Neural cell (in vitro differentiated cells): ENCODE data around the gene ERICH2. TPM values are rescaled to one million over a fixed set of nuclear protein-coding genes. Genes with fewer than 3 reads are reported as not detected.

ENCODE experiments used
- H2AFZ ChIP-seq: fragments of 200-600, 300-800 bp; sonication (generic), shearing (Covaris generic); 2 replicates; pipeline ENCODE4 v1.6.0; 2014; ENCODE audit warnings: low read depth, mild to moderate bottlenecking, antibody characterized with exemption, low read length, moderate library complexity
- H3F3A ChIP-seq: fragments of 200-600 bp; shearing (Covaris generic); 2 replicates; pipeline ENCODE4 v1.6.1; 2016; ENCODE audit warnings: mild to moderate bottlenecking, moderate library complexity, mixed read lengths, antibody characterized with exemption, low read length; ENCODE audit not compliant: insufficient read depth, poor library complexity, severe bottlenecking
- H3K27ac ChIP-seq: fragments of 200-600, 300-800 bp; sonication (generic), shearing (Covaris generic); 2 replicates; pipeline ENCODE4 v1.5.1; 2014; ENCODE audit warnings: mild to moderate bottlenecking, low read length, moderate library complexity
- H3K27me3 ChIP-seq: fragments of 300-800, 200-600 bp; sonication (generic), shearing (Covaris generic); 2 replicates; pipeline ENCODE4 v1.6.0; 2014; ENCODE audit warnings: mild to moderate bottlenecking, low read depth, low read length, moderate library complexity; ENCODE audit not compliant: insufficient read depth
- H3K36me3 ChIP-seq: fragments of 300-800, 200-600 bp; sonication (generic), shearing (Covaris generic); 2 replicates; pipeline ENCODE4 v1.5.1; 2014; ENCODE audit warnings: mild to moderate bottlenecking, antibody characterized with exemption, low read length, moderate library complexity; ENCODE audit not compliant: insufficient read depth
- H3K4me2 ChIP-seq: fragments of 300-800, 200-600 bp; sonication (generic), shearing (Covaris generic); 2 replicates; pipeline ENCODE4 v1.6.0; 2014; ENCODE audit warnings: mild to moderate bottlenecking, low read length
- H3K4me3 ChIP-seq: fragments of 300-800, 200-600 bp; sonication (generic), shearing (Covaris generic); 2 replicates; pipeline ENCODE4 v1.5.1; 2014; ENCODE audit warnings: mild to moderate bottlenecking, low read length, moderate library complexity
- H3K79me2 ChIP-seq: fragments of 200-600 bp; shearing (Covaris generic); replicated peaks from 2 replicates; pipeline ENCODE4 v1.6.0; 2014; ENCODE audit warnings: mild to moderate bottlenecking, low read length, moderate library complexity; ENCODE audit not compliant: insufficient read depth
- H3K9ac ChIP-seq: fragments of 300-800, 200-600 bp; sonication (generic), shearing (Covaris generic); 2 replicates; pipeline ENCODE4 v1.6.1; 2016; ENCODE audit warnings: mild to moderate bottlenecking, low read length, mixed read lengths
- H3K9me2 ChIP-seq: fragments of 200-600 bp; shearing (Covaris generic); 2 replicates; pipeline ENCODE4 v1.6.1; 2016; ENCODE audit warnings: mild to moderate bottlenecking, low read length, mixed read lengths; ENCODE audit not compliant: insufficient read depth
- H3K9me3 ChIP-seq: fragments of 200-600, 300-800 bp; sonication (generic), shearing (Covaris generic); 2 replicates; pipeline ENCODE4 v1.6.1; 2016; ENCODE audit warnings: mild to moderate bottlenecking, mixed run types, low read length, moderate library complexity, mixed read lengths
- H4K20me1 ChIP-seq: fragments of 200-600 bp; shearing (Covaris generic); 2 replicates; pipeline ENCODE4 v1.6.1; 2016; ENCODE audit warnings: mild to moderate bottlenecking, mixed run types; ENCODE audit not compliant: insufficient read depth
- EP300 ChIP-seq: fragments of 450-650 bp; conservative IDR thresholded peaks from 2 replicates; pipeline ENCODE4 v1.6.1; 2014; ENCODE audit warnings: antibody characterized with exemption, mild to moderate bottlenecking, moderate library complexity; ENCODE audit not compliant: poor library complexity, severe bottlenecking
- EZH2 ChIP-seq: fragments of 200-600, 300-800 bp; shearing (Covaris generic), sonication (generic); IDR thresholded peaks from 2 replicates; pipeline ENCODE4 v1.6.1; 2014; ENCODE audit warnings: antibody characterized with exemption, low read length, borderline replicate concordance, mild to moderate bottlenecking; ENCODE audit not compliant: insufficient read depth, poor library complexity, severe bottlenecking
- MXI1 ChIP-seq: fragments of 450-650 bp; conservative IDR thresholded peaks from 2 replicates; pipeline ENCODE4 v1.6.1; 2014; ENCODE audit warnings: antibody characterized with exemption, mild to moderate bottlenecking; ENCODE audit not compliant: poor library complexity, severe bottlenecking
- POLR2AphosphoS5 ChIP-seq: IDR thresholded peaks from 2 replicates; pipeline ENCODE4 v1.6.1; 2012
- RAD21 ChIP-seq: fragments of 450-650 bp; conservative IDR thresholded peaks from 2 replicates; pipeline ENCODE4 v1.6.1; 2014; ENCODE audit warnings: antibody characterized with exemption, mild to moderate bottlenecking, moderate library complexity
- SMC3 ChIP-seq: fragments of 450-650 bp; conservative IDR thresholded peaks from 2 replicates; pipeline ENCODE4 v1.6.1; 2014; ENCODE audit warnings: antibody characterized with exemption, mild to moderate bottlenecking, moderate library complexity; ENCODE audit not compliant: poor library complexity
- TAF1 ChIP-seq: IDR thresholded peaks from 2 replicates; pipeline ENCODE4 v1.6.1; 2012; ENCODE audit warnings: low read depth
- polyA plus RNA-seq: library from polyadenylated mRNA; depleted of rRNA; stranded (reverse); fragments of >200 nt; gene quantifications from 2 replicates; pipeline ENCODE4 v1.2.3, GENCODE V29; 2014
- TF ChIP-seq, protein P1 (sequence below): IDR thresholded peaks from 2 replicates; pipeline ENCODE4 v1.6.1; 2012; ENCODE audit warnings: borderline replicate concordance
- TF ChIP-seq, protein P2 (sequence below): fragments of 450-650 bp; IDR thresholded peaks from 2 replicates; pipeline ENCODE4 v1.5.1; 2014; ENCODE audit warnings: antibody characterized with exemption, mild to moderate bottlenecking, moderate library complexity; ENCODE audit not compliant: poor library complexity, severe bottlenecking

The ERICH2 gene
- polyA plus RNA-seq, 1 donor from 2014 or later, result 1.3 TPM

DNA sequence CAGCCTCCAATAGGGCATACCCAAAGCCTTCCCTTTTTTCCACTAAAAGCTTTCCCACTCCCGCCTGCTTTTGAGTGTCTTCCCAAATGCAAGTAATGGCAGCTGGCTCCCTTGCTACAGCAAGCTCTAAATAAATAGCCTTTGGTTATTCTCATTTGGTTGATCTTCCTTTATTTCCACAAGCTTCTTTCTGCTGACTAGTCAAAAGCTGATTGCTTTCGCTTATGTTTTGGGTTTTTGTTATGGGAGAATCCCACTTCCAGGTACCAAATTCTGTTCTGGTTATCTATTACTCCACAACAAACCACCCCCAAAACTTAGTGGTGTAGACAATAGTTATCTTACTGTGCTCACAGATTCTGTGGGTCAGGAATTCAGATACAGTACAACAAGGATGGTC, 32.8 kb upstream of the ERICH2 start:
- H4K20me1 ChIP-seq, result no peaks in the 10 kb centered on the region
- no peaks in the 10 kb centered on the region for H3F3A ChIP-seq
- no peak overlapping the region for H3K4me3 ChIP-seq
- no peaks in the 10 kb centered on the region for H3K9me2 ChIP-seq
- H2AFZ ChIP-seq, result no peak overlapping the region
- no peak overlapping the region for H3K9ac ChIP-seq
- no peaks in the 10 kb centered on the region for H3K9me3 ChIP-seq
- H3K36me3 ChIP-seq, result no peaks in the 10 kb centered on the region
- H3K79me2 ChIP-seq, result no peaks in the 10 kb centered on the region
- no peak overlapping the region for H3K4me2 ChIP-seq
- H3K27me3 ChIP-seq, result no peaks in the 10 kb centered on the region
- TF ChIP-seq RAD21 (no peak), TAF1 (no peak), EP300 (no peak), SMC3 (no peak), MXI1 (no peak), POLR2AphosphoS5 (no peak)
- TF ChIP-seq, protein P1, sequence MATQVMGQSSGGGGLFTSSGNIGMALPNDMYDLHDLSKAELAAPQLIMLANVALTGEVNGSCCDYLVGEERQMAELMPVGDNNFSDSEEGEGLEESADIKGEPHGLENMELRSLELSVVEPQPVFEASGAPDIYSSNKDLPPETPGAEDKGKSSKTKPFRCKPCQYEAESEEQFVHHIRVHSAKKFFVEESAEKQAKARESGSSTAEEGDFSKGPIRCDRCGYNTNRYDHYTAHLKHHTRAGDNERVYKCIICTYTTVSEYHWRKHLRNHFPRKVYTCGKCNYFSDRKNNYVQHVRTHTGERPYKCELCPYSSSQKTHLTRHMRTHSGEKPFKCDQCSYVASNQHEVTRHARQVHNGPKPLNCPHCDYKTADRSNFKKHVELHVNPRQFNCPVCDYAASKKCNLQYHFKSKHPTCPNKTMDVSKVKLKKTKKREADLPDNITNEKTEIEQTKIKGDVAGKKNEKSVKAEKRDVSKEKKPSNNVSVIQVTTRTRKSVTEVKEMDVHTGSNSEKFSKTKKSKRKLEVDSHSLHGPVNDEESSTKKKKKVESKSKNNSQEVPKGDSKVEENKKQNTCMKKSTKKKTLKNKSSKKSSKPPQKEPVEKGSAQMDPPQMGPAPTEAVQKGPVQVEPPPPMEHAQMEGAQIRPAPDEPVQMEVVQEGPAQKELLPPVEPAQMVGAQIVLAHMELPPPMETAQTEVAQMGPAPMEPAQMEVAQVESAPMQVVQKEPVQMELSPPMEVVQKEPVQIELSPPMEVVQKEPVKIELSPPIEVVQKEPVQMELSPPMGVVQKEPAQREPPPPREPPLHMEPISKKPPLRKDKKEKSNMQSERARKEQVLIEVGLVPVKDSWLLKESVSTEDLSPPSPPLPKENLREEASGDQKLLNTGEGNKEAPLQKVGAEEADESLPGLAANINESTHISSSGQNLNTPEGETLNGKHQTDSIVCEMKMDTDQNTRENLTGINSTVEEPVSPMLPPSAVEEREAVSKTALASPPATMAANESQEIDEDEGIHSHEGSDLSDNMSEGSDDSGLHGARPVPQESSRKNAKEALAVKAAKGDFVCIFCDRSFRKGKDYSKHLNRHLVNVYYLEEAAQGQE, result no peak
- TF ChIP-seq, protein P2, sequence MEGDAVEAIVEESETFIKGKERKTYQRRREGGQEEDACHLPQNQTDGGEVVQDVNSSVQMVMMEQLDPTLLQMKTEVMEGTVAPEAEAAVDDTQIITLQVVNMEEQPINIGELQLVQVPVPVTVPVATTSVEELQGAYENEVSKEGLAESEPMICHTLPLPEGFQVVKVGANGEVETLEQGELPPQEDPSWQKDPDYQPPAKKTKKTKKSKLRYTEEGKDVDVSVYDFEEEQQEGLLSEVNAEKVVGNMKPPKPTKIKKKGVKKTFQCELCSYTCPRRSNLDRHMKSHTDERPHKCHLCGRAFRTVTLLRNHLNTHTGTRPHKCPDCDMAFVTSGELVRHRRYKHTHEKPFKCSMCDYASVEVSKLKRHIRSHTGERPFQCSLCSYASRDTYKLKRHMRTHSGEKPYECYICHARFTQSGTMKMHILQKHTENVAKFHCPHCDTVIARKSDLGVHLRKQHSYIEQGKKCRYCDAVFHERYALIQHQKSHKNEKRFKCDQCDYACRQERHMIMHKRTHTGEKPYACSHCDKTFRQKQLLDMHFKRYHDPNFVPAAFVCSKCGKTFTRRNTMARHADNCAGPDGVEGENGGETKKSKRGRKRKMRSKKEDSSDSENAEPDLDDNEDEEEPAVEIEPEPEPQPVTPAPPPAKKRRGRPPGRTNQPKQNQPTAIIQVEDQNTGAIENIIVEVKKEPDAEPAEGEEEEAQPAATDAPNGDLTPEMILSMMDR, result no peak
- no peak overlapping the region for H3K27ac ChIP-seq

DNA sequence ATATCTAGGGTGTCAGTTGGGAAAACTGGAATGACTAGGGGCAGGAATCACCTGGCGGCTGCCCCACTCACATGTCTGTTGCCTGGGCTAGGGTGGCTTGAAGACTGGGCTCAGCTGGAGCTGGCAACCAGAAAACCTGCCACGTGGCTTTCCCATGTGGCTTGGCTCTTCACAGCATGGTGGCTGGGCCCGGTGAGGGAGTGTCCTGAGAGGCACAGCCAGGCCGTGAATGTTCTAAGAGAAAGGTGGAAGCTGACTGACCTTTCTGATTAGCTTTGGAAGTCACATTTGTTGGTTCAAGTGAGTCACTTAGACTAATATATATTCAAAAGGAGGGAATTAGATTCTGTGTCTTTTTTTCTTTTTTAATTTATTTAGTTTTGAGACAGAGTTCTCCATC, 32.4 kb upstream of the ERICH2 start:
- Histone ChIP-seq H3F3A (no peaks in the 10 kb centered on the region), H3K4me2 (no peak overlapping the region), H3K9me2 (no peaks in the 10 kb centered on the region), H3K9me3 (no peaks in the 10 kb centered on the region), H3K27me3 (no peaks in the 10 kb centered on the region), H3K4me3 (no peak overlapping the region), H4K20me1 (no peaks in the 10 kb centered on the region), H3K9ac (no peak overlapping the region), H3K36me3 (no peaks in the 10 kb centered on the region), H3K27ac (no peak overlapping the region), H3K79me2 (no peaks in the 10 kb centered on the region), H2AFZ (no peak overlapping the region)
- TF ChIP-seq, protein P1, result no peak
- no peak for TF ChIP-seq SMC3
- TF ChIP-seq POLR2AphosphoS5, result no peak
- no peak for TF ChIP-seq EZH2
- no peak for TF ChIP-seq TAF1
- TF ChIP-seq, protein P2, result no peak
